PC-9 (cell line): ENCODE results near the gene UNC13A. TPM values are rescaled to one million over a fixed set of nuclear protein-coding genes. Genes with fewer than 3 reads are reported as not detected.

ENCODE experiments used
- BruUV-seq: library from RNA; stranded (reverse); fragments of 400-500 nt; replicated peaks from 2 replicates; lab custom pipeline; 2021; lab: Mats Ljungman, UMichigan
- CTCF ChIA-PET: fragments of 300-600 bp; sonication (Branson Sonifier 250); formaldehyde crosslinking; loops from one replicate; lab custom pipeline; 2022; ENCODE audit warnings: antibody characterized with exemption; lab: Charles Lee
- POLR2A ChIA-PET: fragments of 300-600 bp; sonication (Branson Sonifier 250); formaldehyde crosslinking; loops from one replicate; lab custom pipeline; 2022; ENCODE audit warnings: antibody characterized with exemption; ENCODE audit not compliant: unreplicated experiment; lab: Charles Lee
- DNase-seq, 2 experiments: peaks; one replicate each; pipeline versions ENCODE4 v3.0.0 to v3.0.0-alpha.2; 2015 to 2022; ENCODE audit warnings: mixed read lengths in 1 of 2
- H2AFZ ChIP-seq: fragments of 200-600 bp; sonication (generic); 2 replicates; pipeline ENCODE4 v1.8.1; 2017; ENCODE audit warnings: antibody characterized with exemption
- H3F3A ChIP-seq: fragments of 200-600 bp; sonication (generic); 2 replicates; pipeline ENCODE4 v1.8.1; 2017; ENCODE audit warnings: antibody characterized with exemption, mild to moderate bottlenecking, low read depth; ENCODE audit not compliant: insufficient read depth
- H3K27ac ChIP-seq: fragments of 200-600 bp; sonication (generic); 2 replicates; pipeline ENCODE4 v1.6.1; 2016; ENCODE audit warnings: mixed run types
- H3K27me3 ChIP-seq: fragments of 200-600 bp; sonication (generic); 2 replicates; pipeline ENCODE4 v1.6.1; 2016; ENCODE audit warnings: low read depth, mixed run types; ENCODE audit not compliant: insufficient read depth
- H3K36me3 ChIP-seq: fragments of 200-600 bp; sonication (generic); 2 replicates; pipeline ENCODE4 v1.6.1; 2016; ENCODE audit warnings: low read depth, mixed run types
- H3K4me1 ChIP-seq: fragments of 200-600 bp; sonication (generic); replicated peaks from 2 replicates; pipeline ENCODE4 v1.6.1; 2016; ENCODE audit warnings: mixed run types; ENCODE audit not compliant: insufficient read depth
- H3K4me2 ChIP-seq: fragments of 200-600 bp; sonication (generic); 2 replicates; pipeline ENCODE4 v1.6.1; 2017; ENCODE audit warnings: mixed run types
- H3K4me3 ChIP-seq: fragments of 200-600 bp; sonication (generic); 2 replicates; pipeline ENCODE4 v1.6.1; 2016; ENCODE audit warnings: mixed run types
- H3K79me2 ChIP-seq: fragments of 200-600 bp; sonication (generic); 2 replicates; pipeline ENCODE4 v1.6.1; 2017; ENCODE audit warnings: low read depth, mixed run types
- H3K9me2 ChIP-seq: fragments of 200-600 bp; sonication (generic); 2 replicates; pipeline ENCODE4 v1.8.1; 2017; ENCODE audit warnings: mild to moderate bottlenecking; ENCODE audit not compliant: insufficient read depth
- H3K9me3 ChIP-seq: fragments of 200-600 bp; sonication (generic); 2 replicates; pipeline ENCODE4 v1.8.1; 2016; ENCODE audit warnings: low read depth; ENCODE audit not compliant: insufficient read depth
- H4K20me1 ChIP-seq: fragments of 200-600 bp; sonication (generic); 2 replicates; pipeline ENCODE4 v1.8.1; 2017; ENCODE audit not compliant: insufficient read depth
- EZH2 ChIP-seq: fragments of 200-600 bp; sonication (generic); IDR thresholded peaks from 2 replicates; pipeline ENCODE4 v1.8.0; 2017; ENCODE audit warnings: antibody characterized with exemption, low read depth
- intact Hi-C: fragments of 100-400 bp; cut with micrococcal nuclease; formaldehyde crosslinking; loops from one replicate; pipeline ENCODE4 v1.10.0; 2022; ENCODE audit not compliant: unreplicated experiment
- total RNA-seq: library from RNA; stranded (reverse); gene quantifications from 2 replicates; pipeline ENCODE4 v1.2.3, GENCODE V29; 2021
- TF ChIP-seq, protein P1 (sequence below): fragments of 200-600 bp; sonication (generic); conservative IDR thresholded peaks from 2 replicates; pipeline ENCODE4 v1.6.1; 2017; ENCODE audit warnings: mixed run types, antibody characterized with exemption, mild to moderate bottlenecking, moderate library complexity

Gene UNC13A
- total RNA-seq, 1 experiment from 2014 or later = 0.17 TPM

DNA sequence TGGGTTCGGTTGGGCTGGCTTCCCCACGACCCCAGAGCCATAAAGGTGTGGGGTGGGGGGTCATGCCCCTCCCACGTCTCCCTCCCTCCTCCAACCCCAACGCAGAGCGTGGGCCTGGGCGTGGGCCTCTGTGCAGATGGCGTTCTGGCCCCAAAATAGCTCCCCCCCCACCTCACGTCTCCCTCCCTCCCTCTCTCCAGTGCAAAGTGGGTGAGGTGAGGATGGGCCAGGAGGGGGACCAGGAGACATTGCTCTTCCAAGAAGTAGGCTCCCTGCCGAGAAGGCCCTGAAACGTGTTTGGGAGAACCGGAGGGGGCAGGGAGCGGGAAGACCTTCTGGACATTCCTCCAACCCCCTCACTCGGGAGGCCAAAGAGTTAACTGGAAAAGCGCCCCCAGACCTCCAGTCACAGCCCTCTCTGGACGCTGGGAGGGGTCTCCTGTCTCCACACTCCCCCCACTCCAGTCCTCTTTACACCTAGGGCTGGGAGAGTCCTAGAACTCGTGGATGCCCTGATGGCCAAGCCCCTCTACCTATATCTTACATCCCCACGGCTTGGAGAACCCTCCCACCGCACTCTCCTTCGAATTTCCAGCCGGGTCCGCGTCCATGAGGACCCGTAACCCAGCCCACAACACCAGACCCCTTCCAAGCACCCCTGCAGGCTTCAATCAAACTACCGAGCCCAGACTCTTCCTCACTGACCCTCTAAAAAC, 855 bp downstream of the UNC13A start:
- Histone ChIP-seq H3K4me2 (peak overlapping the region; percentile 77), H3K4me1 (peaks cover 13% of the 10 kb centered on the region; the same call in 1 of the 2 replicates), H3K36me3 (no peaks in the 10 kb centered on the region), H3K27me3 (peaks cover 85% of the 10 kb centered on the region), H3K9me3 (no peaks in the 10 kb centered on the region), H3K27ac (no peak overlapping the region), H3K9me2 (no peaks in the 10 kb centered on the region), H2AFZ (no peak overlapping the region), H3K79me2 (no peaks in the 10 kb centered on the region), H3F3A (peaks cover 11% of the 10 kb centered on the region), H4K20me1 (no peaks in the 10 kb centered on the region), H3K4me3 (peak overlapping the region; percentile 51; the same call in 1 of the 2 replicates)
- CTCF ChIA-PET = no interaction called here
- intact Hi-C loops = no loop called here
- DNase-seq = no peak
- POLR2A ChIA-PET = no interaction called here
- no peak for TF ChIP-seq EZH2
- TF ChIP-seq, protein P1, sequence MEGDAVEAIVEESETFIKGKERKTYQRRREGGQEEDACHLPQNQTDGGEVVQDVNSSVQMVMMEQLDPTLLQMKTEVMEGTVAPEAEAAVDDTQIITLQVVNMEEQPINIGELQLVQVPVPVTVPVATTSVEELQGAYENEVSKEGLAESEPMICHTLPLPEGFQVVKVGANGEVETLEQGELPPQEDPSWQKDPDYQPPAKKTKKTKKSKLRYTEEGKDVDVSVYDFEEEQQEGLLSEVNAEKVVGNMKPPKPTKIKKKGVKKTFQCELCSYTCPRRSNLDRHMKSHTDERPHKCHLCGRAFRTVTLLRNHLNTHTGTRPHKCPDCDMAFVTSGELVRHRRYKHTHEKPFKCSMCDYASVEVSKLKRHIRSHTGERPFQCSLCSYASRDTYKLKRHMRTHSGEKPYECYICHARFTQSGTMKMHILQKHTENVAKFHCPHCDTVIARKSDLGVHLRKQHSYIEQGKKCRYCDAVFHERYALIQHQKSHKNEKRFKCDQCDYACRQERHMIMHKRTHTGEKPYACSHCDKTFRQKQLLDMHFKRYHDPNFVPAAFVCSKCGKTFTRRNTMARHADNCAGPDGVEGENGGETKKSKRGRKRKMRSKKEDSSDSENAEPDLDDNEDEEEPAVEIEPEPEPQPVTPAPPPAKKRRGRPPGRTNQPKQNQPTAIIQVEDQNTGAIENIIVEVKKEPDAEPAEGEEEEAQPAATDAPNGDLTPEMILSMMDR = no peak
- no TSS peak for BruUV-seq

DNA sequence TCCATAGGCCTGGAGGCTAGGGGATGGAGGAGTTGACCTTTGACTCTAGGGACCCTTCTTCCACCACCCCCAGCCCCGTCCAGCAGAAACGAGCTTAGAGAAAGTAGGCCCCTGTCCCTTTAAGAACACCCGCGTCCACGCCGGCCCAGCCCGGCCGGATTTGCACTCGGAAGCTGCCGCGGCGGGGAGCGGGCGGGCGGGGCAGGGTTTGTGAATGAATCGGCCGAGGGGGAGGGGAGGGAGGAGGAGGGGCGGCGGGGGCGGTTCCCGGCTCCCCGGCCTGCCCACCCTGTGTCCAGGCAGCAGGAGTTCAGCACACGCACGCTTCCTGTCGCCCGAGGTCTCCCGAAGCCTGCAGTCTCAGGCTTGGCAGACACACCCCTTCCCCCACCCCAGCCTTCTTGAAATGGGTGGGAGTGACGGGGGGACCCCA, 1.5 kb downstream of the UNC13A start:
- DNase-seq = no peak
- no peaks in the 10 kb centered on the region for H4K20me1 ChIP-seq
- H3F3A ChIP-seq = peaks cover 11% of the 10 kb centered on the region
- peak overlapping the region; percentile 77 for H3K4me2 ChIP-seq
- TF ChIP-seq EZH2 = no peak
- TF ChIP-seq, protein P1 = no peak
- no peaks in the 10 kb centered on the region for H3K9me2 ChIP-seq
- H3K36me3 ChIP-seq = no peaks in the 10 kb centered on the region
- H3K9me3 ChIP-seq = no peaks in the 10 kb centered on the region
- no peaks in the 10 kb centered on the region for H3K79me2 ChIP-seq
- POLR2A ChIA-PET = no interaction called here
- H3K27me3 ChIP-seq = peaks cover 78% of the 10 kb centered on the region
- intact Hi-C loops = no loop called here
- no peak overlapping the region for H3K27ac ChIP-seq
- peaks cover 13% of the 10 kb centered on the region; the same call in 1 of the 2 replicates for H3K4me1 ChIP-seq
- no peak overlapping the region for H2AFZ ChIP-seq
- BruUV-seq = no TSS peak
- CTCF ChIA-PET = interaction anchor here (0.5 to 0.7 kb wide), 2 partner anchors 9 to 98 kb away, joined by 3 to 5 read pairs; no protein-coding TSS in a partner anchor
- H3K4me3 ChIP-seq = peak overlapping the region; percentile 51

DNA sequence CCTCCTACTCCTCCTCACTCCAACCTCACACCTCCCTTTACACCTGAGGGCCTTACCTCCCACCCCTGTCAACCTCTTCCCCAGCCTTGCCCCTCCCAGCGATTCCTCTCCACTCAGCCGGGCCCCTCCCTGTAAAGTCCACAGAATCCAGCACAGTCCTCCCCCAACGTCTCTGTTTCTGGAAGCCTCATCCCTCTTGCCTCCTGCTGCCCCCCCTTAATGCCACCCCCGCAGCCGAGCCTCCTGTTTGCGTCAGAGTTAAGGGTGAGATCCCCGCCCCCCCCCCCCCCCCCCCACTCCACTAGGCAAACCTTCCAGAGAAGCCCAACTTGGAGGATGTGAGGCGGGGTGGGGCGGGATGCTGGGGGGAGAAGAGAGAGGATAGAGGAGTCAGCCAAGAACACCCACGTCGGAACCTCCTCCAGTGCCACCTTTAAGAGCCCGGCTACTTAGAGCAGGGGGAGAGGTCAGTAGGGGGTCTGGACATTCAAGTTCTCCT, 2.1 kb downstream of the UNC13A start:
- intact Hi-C loops = no loop called here
- POLR2A ChIA-PET = no interaction called here
- H3K27me3 ChIP-seq = peaks cover 78% of the 10 kb centered on the region
- BruUV-seq = no TSS peak
- H4K20me1 ChIP-seq = no peaks in the 10 kb centered on the region
- H3K36me3 ChIP-seq = no peaks in the 10 kb centered on the region
- H3K9me2 ChIP-seq = no peaks in the 10 kb centered on the region
- H3F3A ChIP-seq = peaks cover 14% of the 10 kb centered on the region
- H3K79me2 ChIP-seq = no peaks in the 10 kb centered on the region
- TF ChIP-seq EZH2 = no peak
- TF ChIP-seq, protein P1 = no peak
- peak overlapping the region; percentile 77 for H3K4me2 ChIP-seq
- H3K4me3 ChIP-seq = peak overlapping the region; percentile 51; the same call in 1 of the 2 replicates
- no peaks in the 10 kb centered on the region for H3K9me3 ChIP-seq
- H3K27ac ChIP-seq = no peak overlapping the region
- no peak for DNase-seq
- CTCF ChIA-PET = interaction anchor here (0.5 to 0.7 kb wide), 2 partner anchors 9 to 97 kb away, joined by 3 to 5 read pairs; no protein-coding TSS in a partner anchor
- no peak overlapping the region for H2AFZ ChIP-seq
- peaks cover 13% of the 10 kb centered on the region; the same call in 1 of the 2 replicates for H3K4me1 ChIP-seq
